Tibial nerve (tissue), 4 donors: ENCODE measurements around the gene RELB. TPM values are rescaled to one million over a fixed set of nuclear protein-coding genes. Genes with fewer than 3 reads are reported as not detected.
A peak's percentile ranks its signal among the peaks of the same experiment; 100 is the strongest.

Experiments
- DNase-seq, 2 donors: peaks; one replicate each; pipeline ENCODE4 v3.0.0-alpha.2; 2019; ENCODE audit warnings: low spot score in 2 of 2
- H3K27ac ChIP-seq, 4 donors: fragments of 200-600 bp; sonication (generic) in 3 of 4; one replicate each; pipeline ENCODE4 v1.5.1; 2017 to 2019; ENCODE audit warnings: mild to moderate bottlenecking in 1 of 4
- H3K27me3 ChIP-seq, 2 donors: fragments of 200-600 bp; sonication (generic) in 1 of 2; one replicate each; pipeline versions ENCODE4 v1.5.1 to v1.6.0; 2017 to 2019
- H3K36me3 ChIP-seq, 3 donors: fragments of 200-600 bp; sonication (generic); one replicate each; pipeline ENCODE4 v1.5.1; 2018 to 2019
- H3K4me1 ChIP-seq, 4 donors: fragments of 200-600 bp; sonication (generic) in 3 of 4; one replicate each; pipeline ENCODE4 v1.5.1; 2017 to 2019
- H3K4me3 ChIP-seq, 4 donors: fragments of 200-600 bp; sonication (generic) in 3 of 4; one replicate each; pipeline ENCODE4 v1.5.1; 2017 to 2019; ENCODE audit warnings: mild to moderate bottlenecking in 1 of 4, moderate library complexity in 1 of 4
- H3K9me3 ChIP-seq, 4 donors: fragments of 200-600 bp; sonication (generic) in 3 of 4; one replicate each; pipeline ENCODE4 v1.5.1; 2017 to 2019
- EP300 ChIP-seq, 2 donors: sonication (generic); formaldehyde crosslinking; IDR thresholded peaks; one replicate each; pipeline ENCODE4 v1.6.1; 2017; ENCODE audit warnings: antibody characterized with exemption in 2 of 2, mild to moderate bottlenecking in 1 of 2
- POLR2A ChIP-seq, 2 donors: fragments of 450-650 bp; IDR thresholded peaks; one replicate each; pipeline ENCODE4 v1.6.1; 2017; ENCODE audit warnings: antibody characterized with exemption in 2 of 2, mild to moderate bottlenecking in 2 of 2, moderate library complexity in 2 of 2
- WGBS, 2 donors: methylation state at CpG; one replicate each; pipeline ENCODE4 v1.1.5; 2018; 5-methylcytosine and 5-hydroxymethylcytosine counted together
- total RNA-seq, 4 donors: library from RNA; depleted of rRNA; stranded (reverse); fragments of >200 nt; gene quantifications; one replicate each; pipeline ENCODE4 v1.1.0, GENCODE V29; 2016
- TF ChIP-seq, protein P1 (sequence below), 5 experiments: fragments of 200-600 bp in 3 of 5; fragments of 450-650 bp in 2 of 5; sonication (generic) in 3 of 5; IDR thresholded peaks; one replicate each; pipeline ENCODE4 v1.5.1; 2016 to 2019; ENCODE audit warnings: antibody characterized with exemption in 5 of 5, mild to moderate bottlenecking in 3 of 5, moderate library complexity in 2 of 5

The RELB gene, protein sequence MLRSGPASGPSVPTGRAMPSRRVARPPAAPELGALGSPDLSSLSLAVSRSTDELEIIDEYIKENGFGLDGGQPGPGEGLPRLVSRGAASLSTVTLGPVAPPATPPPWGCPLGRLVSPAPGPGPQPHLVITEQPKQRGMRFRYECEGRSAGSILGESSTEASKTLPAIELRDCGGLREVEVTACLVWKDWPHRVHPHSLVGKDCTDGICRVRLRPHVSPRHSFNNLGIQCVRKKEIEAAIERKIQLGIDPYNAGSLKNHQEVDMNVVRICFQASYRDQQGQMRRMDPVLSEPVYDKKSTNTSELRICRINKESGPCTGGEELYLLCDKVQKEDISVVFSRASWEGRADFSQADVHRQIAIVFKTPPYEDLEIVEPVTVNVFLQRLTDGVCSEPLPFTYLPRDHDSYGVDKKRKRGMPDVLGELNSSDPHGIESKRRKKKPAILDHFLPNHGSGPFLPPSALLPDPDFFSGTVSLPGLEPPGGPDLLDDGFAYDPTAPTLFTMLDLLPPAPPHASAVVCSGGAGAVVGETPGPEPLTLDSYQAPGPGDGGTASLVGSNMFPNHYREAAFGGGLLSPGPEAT
- 10 to 100 TPM in 2 of 4 donors, 1 to 10 TPM in 2; 4.2 to 14.9 (median 9.9) TPM for total RNA-seq

DNA sequence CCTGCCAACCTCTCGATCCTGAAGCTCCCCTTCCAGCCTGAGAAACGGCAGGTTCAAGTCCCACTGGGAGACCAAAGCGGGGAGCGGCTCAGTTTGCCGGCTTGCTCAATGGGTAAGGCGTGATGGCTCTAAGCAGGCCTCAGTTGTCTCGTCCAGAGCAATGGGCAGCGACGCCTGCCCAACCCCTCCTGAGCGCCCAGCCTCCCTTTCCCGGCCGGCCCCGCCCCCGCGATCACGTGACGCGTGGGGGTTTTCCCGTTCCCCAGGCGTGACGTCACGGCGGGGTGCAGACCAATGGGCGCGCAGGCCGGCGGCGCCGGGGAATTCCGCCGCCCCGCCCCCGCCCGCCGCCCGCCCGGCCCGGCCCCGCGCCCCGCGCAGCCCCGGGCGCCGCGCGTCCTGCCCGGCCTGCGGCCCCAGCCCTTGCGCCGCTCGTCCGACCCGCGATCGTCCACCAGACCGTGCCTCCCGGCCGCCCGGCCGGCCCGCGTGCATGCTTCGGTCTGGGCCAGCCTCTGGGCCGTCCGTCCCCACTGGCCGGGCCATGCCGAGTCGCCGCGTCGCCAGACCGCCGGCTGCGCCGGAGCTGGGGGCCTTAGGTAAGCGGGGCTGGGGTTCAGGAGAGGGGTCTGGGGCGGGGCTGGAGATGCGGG is at the start of gene RELB:
Gene RELB, plus strand, starts transcription at position 378 of the 653 bp plus-strand sequence. Its CDS starts 116 bp downstream, at position 494.
- 3 to 8% methylated on average over 10 to 37 of the region's 79 CpGs for WGBS, 2 donors
- Histone ChIP-seq H3K4me1 (peaks cover 0 to 15% (median 7%) of the 10 kb centered on the region in 4 donors), H3K27ac (peak within 1 kb of the TSS; percentile 98 to 100 (median 99)), H3K9me3 (no peaks in the 10 kb centered on the region), H3K27me3 (no peaks in the 10 kb centered on the region), H3K4me3 (peak within 1 kb of the TSS; percentile 84 to 94 (median 90)), H3K36me3 (peaks cover 0 to 21% (median 0%) of the 10 kb centered on the region in 3 donors)
- peak; percentile 94 to 96 for DNase-seq
- TF ChIP-seq POLR2A (IDR thresholded peaks at IDR 0.05) (no peak), EP300 (IDR thresholded peaks at IDR 0.05) (peak; percentile 33 to 67)

DNA sequence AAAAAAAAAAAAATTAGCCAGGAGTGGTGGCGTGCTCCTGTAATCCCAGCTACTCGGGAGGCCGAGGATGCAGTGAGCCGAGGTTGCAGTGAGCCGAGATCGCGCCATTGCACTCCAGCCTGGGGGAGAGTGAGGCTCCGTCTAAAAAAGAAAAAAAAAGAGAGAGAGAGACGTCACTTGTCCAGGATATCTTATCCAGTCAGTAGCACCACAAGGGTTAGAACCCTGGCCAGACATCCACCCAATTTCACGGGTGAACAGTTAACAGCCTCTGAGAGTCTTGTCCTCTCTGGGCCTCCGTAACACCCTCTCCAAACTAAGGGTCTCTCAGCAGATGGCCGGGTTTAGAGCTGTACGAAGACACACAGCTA is 47.0 kb upstream of the RELB start:
- Histone ChIP-seq H3K36me3 (peaks cover 0 to 14% (median 0%) of the 10 kb centered on the region in 3 donors), H3K9me3 (no peaks in the 10 kb centered on the region), H3K27ac (peak overlapping the region; percentile 80 to 97 (median 88)), H3K4me1 (peaks cover 0 to 72% (median 32%) of the 10 kb centered on the region in 4 donors), H3K4me3 (peak overlapping the region; percentile 64 to 100 (median 72)), H3K27me3 (no peaks in the 10 kb centered on the region)
- no peak for DNase-seq
- WGBS, 2 donors, result 30 to 37% methylated on average over 13 of the region's 13 CpGs
- TF ChIP-seq EP300 (IDR thresholded peaks at IDR 0.05) (no peak), POLR2A (IDR thresholded peaks at IDR 0.05) (no peak)
- TF ChIP-seq, protein P1, sequence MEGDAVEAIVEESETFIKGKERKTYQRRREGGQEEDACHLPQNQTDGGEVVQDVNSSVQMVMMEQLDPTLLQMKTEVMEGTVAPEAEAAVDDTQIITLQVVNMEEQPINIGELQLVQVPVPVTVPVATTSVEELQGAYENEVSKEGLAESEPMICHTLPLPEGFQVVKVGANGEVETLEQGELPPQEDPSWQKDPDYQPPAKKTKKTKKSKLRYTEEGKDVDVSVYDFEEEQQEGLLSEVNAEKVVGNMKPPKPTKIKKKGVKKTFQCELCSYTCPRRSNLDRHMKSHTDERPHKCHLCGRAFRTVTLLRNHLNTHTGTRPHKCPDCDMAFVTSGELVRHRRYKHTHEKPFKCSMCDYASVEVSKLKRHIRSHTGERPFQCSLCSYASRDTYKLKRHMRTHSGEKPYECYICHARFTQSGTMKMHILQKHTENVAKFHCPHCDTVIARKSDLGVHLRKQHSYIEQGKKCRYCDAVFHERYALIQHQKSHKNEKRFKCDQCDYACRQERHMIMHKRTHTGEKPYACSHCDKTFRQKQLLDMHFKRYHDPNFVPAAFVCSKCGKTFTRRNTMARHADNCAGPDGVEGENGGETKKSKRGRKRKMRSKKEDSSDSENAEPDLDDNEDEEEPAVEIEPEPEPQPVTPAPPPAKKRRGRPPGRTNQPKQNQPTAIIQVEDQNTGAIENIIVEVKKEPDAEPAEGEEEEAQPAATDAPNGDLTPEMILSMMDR (IDR thresholded peaks at IDR 0.05), result no peak

DNA sequence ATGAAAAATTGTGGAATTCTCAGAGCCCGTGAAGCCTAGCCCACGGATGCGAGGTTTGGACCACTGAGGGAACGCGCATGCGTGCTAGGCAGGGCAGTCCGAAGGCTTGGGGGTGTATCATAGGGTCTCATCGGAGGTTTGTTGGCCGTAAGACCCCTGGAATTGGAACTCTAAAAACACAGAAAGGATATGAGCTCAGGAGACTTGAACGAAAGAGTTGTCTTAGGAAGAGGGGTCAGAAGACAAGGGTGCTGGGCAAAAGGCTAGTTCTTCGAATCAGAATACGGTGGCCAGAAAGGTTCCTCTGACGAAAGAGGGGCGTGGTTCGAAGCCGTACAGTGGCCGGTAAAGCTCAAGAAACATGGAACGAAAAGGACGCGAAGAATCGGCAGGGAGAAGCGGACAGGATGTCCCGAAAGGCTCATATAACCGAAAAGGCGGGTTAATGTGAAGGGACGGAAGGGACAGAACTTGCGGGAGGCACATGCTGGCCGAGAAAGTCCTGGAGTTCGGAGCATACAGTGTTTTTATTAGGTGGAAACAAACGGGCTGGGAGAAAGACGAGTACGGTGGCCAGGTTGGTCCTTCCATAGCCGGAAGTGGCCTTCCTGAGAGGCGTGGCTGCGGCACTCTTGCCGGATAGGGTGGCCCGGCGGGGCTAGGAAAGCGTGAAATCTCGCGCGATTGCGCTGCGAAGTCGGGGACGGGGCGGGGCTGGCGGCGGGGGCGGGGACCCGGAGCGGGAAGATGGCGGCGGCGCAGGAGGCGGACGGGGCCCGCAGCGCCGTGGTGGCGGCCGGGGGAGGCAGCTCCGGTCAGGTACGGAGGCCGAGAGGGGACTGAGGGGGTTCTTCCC is 46.4 kb upstream of the RELB start, which contains the start of gene CLPTM1:
Gene CLPTM1, plus strand, starts transcription at position 732 of the 856 bp plus-strand sequence. Its CDS starts 16 bp downstream, at position 748.
- WGBS, 2 donors, result 1 to 2% methylated on average over 35 to 64 of the region's 65 CpGs
- Histone ChIP-seq H3K4me1 (peaks cover 0 to 78% (median 32%) of the 10 kb centered on the region in 4 donors), H3K9me3 (no peaks in the 10 kb centered on the region), H3K27me3 (no peaks in the 10 kb centered on the region), H3K36me3 (peaks cover 0 to 9% (median 0%) of the 10 kb centered on the region in 3 donors), H3K4me3 (peak within 1 kb of the TSS; percentile 64 to 100 (median 72)), H3K27ac (peak within 1 kb of the TSS; percentile 80 to 97 (median 88))
- TF ChIP-seq, protein P1 (IDR thresholded peaks at IDR 0.05), result peak in 2 of 5 experiments; percentile 74 to 78
- TF ChIP-seq EP300 (IDR thresholded peaks at IDR 0.05) (peak; percentile 86 to 98), POLR2A (IDR thresholded peaks at IDR 0.05) (peak in 1 of 2 donors; percentile 83)
- peak; percentile 93 to 94 for DNase-seq

DNA sequence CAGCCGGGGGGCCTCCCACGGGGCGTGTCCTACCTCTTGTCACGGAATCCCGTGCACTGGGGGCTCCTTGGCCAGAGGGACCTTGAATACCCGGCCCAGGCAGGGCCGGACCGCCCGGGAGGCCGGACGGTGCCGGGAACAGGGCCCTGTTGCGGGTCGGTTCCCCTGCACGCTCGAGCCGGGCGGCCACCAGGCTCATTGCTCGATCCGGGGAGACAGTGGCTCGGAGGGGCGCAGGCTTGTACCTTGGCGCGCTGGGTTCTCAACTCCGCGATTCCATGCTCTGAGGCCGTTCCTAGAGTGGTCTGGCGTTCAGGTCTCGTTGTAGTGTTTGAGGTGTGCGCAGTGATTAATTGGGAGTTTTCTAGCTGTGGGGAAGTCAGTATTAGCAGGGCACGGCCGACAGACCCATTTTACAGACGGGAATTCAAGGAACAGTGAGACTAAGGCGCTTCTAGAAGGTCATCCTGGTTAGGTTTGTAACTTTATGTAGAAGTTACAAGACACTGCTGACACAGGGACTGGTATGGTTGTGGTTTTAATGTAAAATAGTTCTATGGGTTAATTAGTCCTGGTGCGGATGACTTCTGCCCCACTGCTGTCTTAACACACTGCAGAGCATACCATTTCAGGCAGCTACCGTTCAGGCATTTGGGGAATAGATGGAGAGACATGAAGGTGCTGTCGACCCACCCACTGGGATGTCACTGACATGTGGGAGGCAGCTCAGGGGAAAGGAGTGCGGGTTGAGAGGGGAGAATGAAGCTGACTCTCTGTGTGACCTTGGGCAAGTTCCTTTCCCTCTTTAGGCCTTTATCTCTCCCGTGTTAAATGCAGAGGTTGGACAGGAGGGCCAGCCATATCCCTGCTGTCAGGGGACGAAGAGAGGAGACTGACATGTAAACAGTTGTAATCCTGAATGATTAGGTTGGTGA is 45.5 kb upstream of the RELB start:
- TF ChIP-seq EP300 (IDR thresholded peaks at IDR 0.05), result no peak
- H3K4me3 ChIP-seq, result peak overlapping the region; percentile 64 to 100 (median 72)
- DNase-seq, result no peak
- no peaks in the 10 kb centered on the region for H3K27me3 ChIP-seq
- no peaks in the 10 kb centered on the region for H3K9me3 ChIP-seq
- peak overlapping the region; percentile 25 to 97 (median 80) for H3K27ac ChIP-seq
- 3% methylated on average over 35 to 39 of the region's 40 CpGs for WGBS, 2 donors
- peaks cover 0 to 9% (median 2%) of the 10 kb centered on the region in 3 donors for H3K36me3 ChIP-seq
- H3K4me1 ChIP-seq, result peaks cover 0 to 82% (median 34%) of the 10 kb centered on the region in 4 donors

DNA sequence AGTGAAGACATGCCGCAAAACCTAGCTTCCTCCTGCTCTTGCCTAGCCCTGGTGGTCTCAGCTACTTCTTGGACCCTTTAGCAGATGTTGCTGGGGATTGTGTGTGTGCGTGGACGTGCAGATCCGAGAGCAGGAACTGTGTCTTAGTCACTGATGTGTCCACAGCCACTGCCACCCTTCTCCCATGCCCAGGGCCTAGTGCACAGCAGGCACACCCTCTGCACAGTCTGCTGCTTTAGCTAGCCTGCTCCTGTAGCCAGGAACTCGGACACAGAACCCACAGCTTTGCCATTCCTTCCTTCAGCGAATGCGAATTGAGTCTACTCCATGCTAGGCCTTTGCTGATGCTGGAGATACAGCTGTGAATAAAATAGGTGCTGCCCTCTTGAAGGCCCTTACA is 43.7 kb upstream of the RELB start:
- Histone ChIP-seq H3K27ac (no peak overlapping the region), H3K36me3 (peaks cover 0 to 27% (median 2%) of the 10 kb centered on the region in 3 donors), H3K9me3 (no peaks in the 10 kb centered on the region), H3K4me3 (no peak overlapping the region), H3K27me3 (no peaks in the 10 kb centered on the region), H3K4me1 (peaks cover 0 to 73% (median 25%) of the 10 kb centered on the region in 4 donors)
- TF ChIP-seq POLR2A (IDR thresholded peaks at IDR 0.05), result no peak
- no peak for DNase-seq
- WGBS, 2 donors, result 72 to 85% methylated on average over 7 of the region's 7 CpGs
